GM12873 (cell line): ENCODE data around the gene THAP4.

Experiments
- CTCF ChIP-seq: IDR thresholded peaks from 2 replicates; pipeline ENCODE4 v1.5.1; 2012; ENCODE audit warnings: low read depth, mild to moderate bottlenecking, moderate library complexity, low read length, control low read depth; ENCODE audit not compliant: insufficient read depth; ENCODE audit errors: missing control alignments

The THAP4 gene

GRCh38 chr2:241677392-241677791 lies 40.4 kb upstream of the THAP4 start:
- TF ChIP-seq CTCF, result no peak

- no peak for TF ChIP-seq CTCF
Observed at GRCh38 chr2:241676665-241677064, 39.7 kb upstream of the THAP4 start.

GRCh38 chr2:241675885-241676284 lies 38.9 kb upstream of the THAP4 start:
- no peak for TF ChIP-seq CTCF

- TF ChIP-seq CTCF, result peak; percentile 7
Observed at GRCh38 chr2:241673797-241674725, 37.1 kb upstream of the THAP4 start.

- TF ChIP-seq CTCF, result no peak
Observed at GRCh38 chr2:241673189-241673663, 36.3 kb upstream of the THAP4 start.

GRCh38 chr2:241672243-241673188 lies 35.6 kb upstream of the THAP4 start:
- no peak for TF ChIP-seq CTCF
